OCI-LY7 (cell line): ENCODE data around the gene CARD8.

ENCODE experiments used
- EZH2phosphoT487 ChIP-seq: fragments of 200-600 bp; sonication (generic); IDR thresholded peaks from 2 replicates; pipeline ENCODE4 v1.6.1; 2018; ENCODE audit warnings: low read depth, borderline replicate concordance, mild to moderate bottlenecking, mixed run types, antibody characterized with exemption, low read length, moderate library complexity, mixed read lengths
- TF ChIP-seq, protein P1 (sequence below): fragments of 200-600 bp; sonication (generic); conservative IDR thresholded peaks from 2 replicates; pipeline ENCODE4 v1.5.1; 2014; ENCODE audit warnings: mild to moderate bottlenecking, antibody characterized with exemption, low read length, moderate library complexity, mixed read lengths

DNA sequence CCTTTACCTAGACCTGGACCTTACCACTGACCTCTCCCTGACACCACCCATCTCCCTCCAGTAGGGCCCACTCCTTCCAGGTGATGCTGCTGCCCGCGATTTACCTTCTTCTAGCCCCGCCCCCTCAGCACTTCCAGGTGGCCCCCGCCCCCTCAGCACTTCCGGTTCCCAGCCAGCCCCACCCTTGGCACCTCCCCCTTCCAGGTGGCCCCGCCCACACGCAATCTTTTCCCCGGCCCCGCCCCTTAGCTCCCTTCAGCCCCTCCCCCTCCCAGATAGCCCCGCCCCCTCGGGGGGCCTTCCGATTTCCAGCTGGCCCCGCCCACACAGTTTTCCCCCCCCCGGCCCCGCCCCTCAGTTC, 86.2 kb downstream of the CARD8 start:
- TF ChIP-seq, protein P1, sequence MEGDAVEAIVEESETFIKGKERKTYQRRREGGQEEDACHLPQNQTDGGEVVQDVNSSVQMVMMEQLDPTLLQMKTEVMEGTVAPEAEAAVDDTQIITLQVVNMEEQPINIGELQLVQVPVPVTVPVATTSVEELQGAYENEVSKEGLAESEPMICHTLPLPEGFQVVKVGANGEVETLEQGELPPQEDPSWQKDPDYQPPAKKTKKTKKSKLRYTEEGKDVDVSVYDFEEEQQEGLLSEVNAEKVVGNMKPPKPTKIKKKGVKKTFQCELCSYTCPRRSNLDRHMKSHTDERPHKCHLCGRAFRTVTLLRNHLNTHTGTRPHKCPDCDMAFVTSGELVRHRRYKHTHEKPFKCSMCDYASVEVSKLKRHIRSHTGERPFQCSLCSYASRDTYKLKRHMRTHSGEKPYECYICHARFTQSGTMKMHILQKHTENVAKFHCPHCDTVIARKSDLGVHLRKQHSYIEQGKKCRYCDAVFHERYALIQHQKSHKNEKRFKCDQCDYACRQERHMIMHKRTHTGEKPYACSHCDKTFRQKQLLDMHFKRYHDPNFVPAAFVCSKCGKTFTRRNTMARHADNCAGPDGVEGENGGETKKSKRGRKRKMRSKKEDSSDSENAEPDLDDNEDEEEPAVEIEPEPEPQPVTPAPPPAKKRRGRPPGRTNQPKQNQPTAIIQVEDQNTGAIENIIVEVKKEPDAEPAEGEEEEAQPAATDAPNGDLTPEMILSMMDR = no peak
- no peak for TF ChIP-seq EZH2phosphoT487
